Esophagus muscularis mucosa (tissue), 4 donors: ENCODE data around the gene FBXO36.

Experiments used
- EP300 ChIP-seq: sonication (generic); formaldehyde crosslinking; IDR thresholded peaks from one replicate; pipeline ENCODE4 v1.6.1; 2017; ENCODE audit warnings: antibody characterized with exemption
- POLR2A ChIP-seq: fragments of 450-650 bp; IDR thresholded peaks from one replicate; pipeline ENCODE4 v1.6.1; 2017; ENCODE audit warnings: antibody characterized with exemption, moderate library complexity, mild to moderate bottlenecking, low read depth
- POLR2AphosphoS5 ChIP-seq, 2 donors: sonication (generic); formaldehyde crosslinking; IDR thresholded peaks; one replicate each; pipeline ENCODE4 v1.6.1; 2017; ENCODE audit warnings: antibody characterized with exemption in 2 of 2
- TF ChIP-seq, protein P1 (sequence below), 3 experiments: fragments of 200-600 bp in 2 of 3; fragments of 450-650 bp in 1 of 3; sonication (generic) in 2 of 3; IDR thresholded peaks; one replicate each; pipeline ENCODE4 v1.5.1; 2017 to 2019; ENCODE audit warnings: antibody characterized with exemption in 3 of 3, mild to moderate bottlenecking in 2 of 3, moderate library complexity in 1 of 3

- no peak for TF ChIP-seq POLR2A
- TF ChIP-seq, protein P1, sequence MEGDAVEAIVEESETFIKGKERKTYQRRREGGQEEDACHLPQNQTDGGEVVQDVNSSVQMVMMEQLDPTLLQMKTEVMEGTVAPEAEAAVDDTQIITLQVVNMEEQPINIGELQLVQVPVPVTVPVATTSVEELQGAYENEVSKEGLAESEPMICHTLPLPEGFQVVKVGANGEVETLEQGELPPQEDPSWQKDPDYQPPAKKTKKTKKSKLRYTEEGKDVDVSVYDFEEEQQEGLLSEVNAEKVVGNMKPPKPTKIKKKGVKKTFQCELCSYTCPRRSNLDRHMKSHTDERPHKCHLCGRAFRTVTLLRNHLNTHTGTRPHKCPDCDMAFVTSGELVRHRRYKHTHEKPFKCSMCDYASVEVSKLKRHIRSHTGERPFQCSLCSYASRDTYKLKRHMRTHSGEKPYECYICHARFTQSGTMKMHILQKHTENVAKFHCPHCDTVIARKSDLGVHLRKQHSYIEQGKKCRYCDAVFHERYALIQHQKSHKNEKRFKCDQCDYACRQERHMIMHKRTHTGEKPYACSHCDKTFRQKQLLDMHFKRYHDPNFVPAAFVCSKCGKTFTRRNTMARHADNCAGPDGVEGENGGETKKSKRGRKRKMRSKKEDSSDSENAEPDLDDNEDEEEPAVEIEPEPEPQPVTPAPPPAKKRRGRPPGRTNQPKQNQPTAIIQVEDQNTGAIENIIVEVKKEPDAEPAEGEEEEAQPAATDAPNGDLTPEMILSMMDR (IDR thresholded peaks at IDR 0.05) = no peak
- no peak for TF ChIP-seq EP300
- no peak for TF ChIP-seq POLR2AphosphoS5 (IDR thresholded peaks at IDR 0.05)
Measured at GRCh38 chr2:229880892-229881586, 41.3 kb upstream of the FBXO36 start.
